K562 (cell line): Measurements from ENCODE around the gene KPNA4. TPM values are rescaled to one million over a fixed set of nuclear protein-coding genes. Genes with fewer than 3 reads are reported as not detected.

ENCODE experiments used
- ILF3 ChIP-seq: fragments of 450-650 bp; IDR thresholded peaks from 2 replicates; pipeline ENCODE4 v1.6.1; 2018; ENCODE audit warnings: antibody characterized with exemption, mild to moderate bottlenecking, moderate library complexity, borderline replicate concordance
- NCOR1 ChIP-seq: fragments of 450-650 bp; IDR thresholded peaks from 2 replicates; pipeline ENCODE4 v1.6.1; 2016; ENCODE audit warnings: mild to moderate bottlenecking, moderate library complexity
- RBFOX2 ChIP-seq: fragments of 200-400 bp; formaldehyde crosslinking; IDR thresholded peaks from 2 replicates; pipeline ENCODE4 v1.6.1; 2017; ENCODE audit warnings: low read depth, mild to moderate bottlenecking, low read length, moderate library complexity
- RBM25 ChIP-seq: fragments of 200-400 bp; formaldehyde crosslinking; IDR thresholded peaks from 2 replicates; pipeline ENCODE4 v1.6.1; 2018; ENCODE audit warnings: low read length, low read depth, moderate library complexity; ENCODE audit not compliant: severe bottlenecking
- RCOR1 ChIP-seq, 2 experiments: IDR thresholded peaks; 2 replicates each; pipeline ENCODE4 v1.6.1; 2012; ENCODE audit warnings: low read depth in 2 of 2, low read length in 2 of 2, borderline replicate concordance in 1 of 2, improper control_type of control experiment in 1 of 2
- RHOXF2B ChIP-seq: fragments of 250-450 bp; sonication (Bioruptor Pico); conservative IDR thresholded peaks from 2 replicates; pipeline ENCODE4 v1.5.1; 2021
- SRF ChIP-seq, 2 experiments: fragments of 250-450, 450-650 bp in 1 of 2; sonication (Bioruptor Pico) in 1 of 2; sonication (generic) in 1 of 2; formaldehyde crosslinking; IDR thresholded peaks; 2 replicates each; pipeline versions ENCODE4 v1.5.0 to v1.5.1; 2020 to 2022; ENCODE audit warnings: mild to moderate bottlenecking in 1 of 2, missing genetic modification reagents in 1 of 2
- TAF1 ChIP-seq: IDR thresholded peaks from 2 replicates; pipeline ENCODE4 v1.6.1; 2011; ENCODE audit warnings: mild to moderate bottlenecking, low read length, moderate library complexity; ENCODE audit not compliant: insufficient read depth, control insufficient read depth, severe bottlenecking; ENCODE audit errors: extremely low read depth
- YY1 ChIP-seq, 3 experiments: IDR thresholded peaks; 2 replicates each; pipeline ENCODE4 v1.6.1; 2011; ENCODE audit warnings: low read length in 2 of 3, mild to moderate bottlenecking in 2 of 3, moderate library complexity in 2 of 3, borderline replicate concordance in 1 of 3, control low read depth in 1 of 3, low read depth in 1 of 3; ENCODE audit not compliant: insufficient read depth in 3 of 3, insufficient replicate concordance in 2 of 3, control insufficient read depth in 1 of 3, insufficient read length in 1 of 3; ENCODE audit errors: extremely low read depth in 1 of 3
- ZBED1 ChIP-seq: IDR thresholded peaks from 2 replicates; pipeline ENCODE4 v1.6.1; 2014
- ZFP30 ChIP-seq: fragments of 250-450 bp; sonication (Bioruptor Pico); IDR thresholded peaks from 2 replicates; pipeline ENCODE4 v1.8.0; 2022; ENCODE audit warnings: moderate library complexity, mild to moderate bottlenecking, inconsistent platforms, borderline replicate concordance
- ZNF140 ChIP-seq: fragments of 250-450 bp; sonication (Bioruptor Pico); IDR thresholded peaks from 2 replicates; pipeline ENCODE4 v1.8.0; 2021; ENCODE audit warnings: moderate library complexity, mild to moderate bottlenecking, inconsistent platforms
- ZNF143 ChIP-seq: sonication (generic); formaldehyde crosslinking; IDR thresholded peaks from 2 replicates; pipeline ENCODE4 v1.9.0; 2022; ENCODE audit warnings: mild to moderate bottlenecking, missing genetic modification reagents
- ZNF232 ChIP-seq: sonication (generic); formaldehyde crosslinking; IDR thresholded peaks from 2 replicates; pipeline ENCODE4 v1.8.0; 2022; ENCODE audit warnings: mild to moderate bottlenecking, missing genetic modification reagents
- ZNF253 ChIP-seq: fragments of 250-450 bp; sonication (Bioruptor Pico); conservative IDR thresholded peaks from 2 replicates; pipeline ENCODE4 v1.6.1; 2021; ENCODE audit warnings: mild to moderate bottlenecking
- polyA plus RNA-seq, 8 experiments: library from polyadenylated mRNA; depleted of rRNA in 4 of 8; stranded (reverse) in 5 of 8; unstranded in 3 of 8; fragments of >200 nt; fragmentation: Nextera tagmentation in 2 of 8; fragmentation: Illumina TruSeq in 1 of 8; extraction: Ambion mirVana in 2 of 8; extraction: Trizol in 1 of 8; gene quantifications; 2 replicates each; pipeline versions ENCODE4 v1.2.1 to v1.2.3, GENCODE V29; 2011 to 2014; ENCODE audit warnings: inconsistent platforms in 1 of 8, missing spikeins in 1 of 8
- total RNA-seq, 7 experiments: library from RNA; depleted of rRNA in 6 of 7; stranded (reverse); fragments of >200 nt in 6 of 7; fragmentation: Illumina TruSeq in 2 of 7; extraction: Trizol in 2 of 7; gene quantifications; 2 replicates each; pipeline versions ENCODE4 v1.2.1 to v1.2.3, GENCODE V29; 2011 to 2021; ENCODE audit warnings: low replicate concordance in 1 of 7
- TF ChIP-seq, protein P1 (sequence below): fragments of 250-450 bp; sonication (Bioruptor Pico); IDR thresholded peaks from 2 replicates; pipeline ENCODE4 v1.4.0; 2020; ENCODE audit warnings: mild to moderate bottlenecking, moderate library complexity, borderline replicate concordance
- TF ChIP-seq, protein P2 (sequence below): IDR thresholded peaks from 2 replicates; pipeline ENCODE4 v1.6.1; 2014; ENCODE audit warnings: antibody characterized with exemption

The KPNA4 gene
- total and polyA plus RNA-seq, 9 of the 15 experiments (the other 6 are each of a cell fraction or from before 2014, with no cell fraction given), result 13.9 to 66.6 (median 34.5) TPM

DNA sequence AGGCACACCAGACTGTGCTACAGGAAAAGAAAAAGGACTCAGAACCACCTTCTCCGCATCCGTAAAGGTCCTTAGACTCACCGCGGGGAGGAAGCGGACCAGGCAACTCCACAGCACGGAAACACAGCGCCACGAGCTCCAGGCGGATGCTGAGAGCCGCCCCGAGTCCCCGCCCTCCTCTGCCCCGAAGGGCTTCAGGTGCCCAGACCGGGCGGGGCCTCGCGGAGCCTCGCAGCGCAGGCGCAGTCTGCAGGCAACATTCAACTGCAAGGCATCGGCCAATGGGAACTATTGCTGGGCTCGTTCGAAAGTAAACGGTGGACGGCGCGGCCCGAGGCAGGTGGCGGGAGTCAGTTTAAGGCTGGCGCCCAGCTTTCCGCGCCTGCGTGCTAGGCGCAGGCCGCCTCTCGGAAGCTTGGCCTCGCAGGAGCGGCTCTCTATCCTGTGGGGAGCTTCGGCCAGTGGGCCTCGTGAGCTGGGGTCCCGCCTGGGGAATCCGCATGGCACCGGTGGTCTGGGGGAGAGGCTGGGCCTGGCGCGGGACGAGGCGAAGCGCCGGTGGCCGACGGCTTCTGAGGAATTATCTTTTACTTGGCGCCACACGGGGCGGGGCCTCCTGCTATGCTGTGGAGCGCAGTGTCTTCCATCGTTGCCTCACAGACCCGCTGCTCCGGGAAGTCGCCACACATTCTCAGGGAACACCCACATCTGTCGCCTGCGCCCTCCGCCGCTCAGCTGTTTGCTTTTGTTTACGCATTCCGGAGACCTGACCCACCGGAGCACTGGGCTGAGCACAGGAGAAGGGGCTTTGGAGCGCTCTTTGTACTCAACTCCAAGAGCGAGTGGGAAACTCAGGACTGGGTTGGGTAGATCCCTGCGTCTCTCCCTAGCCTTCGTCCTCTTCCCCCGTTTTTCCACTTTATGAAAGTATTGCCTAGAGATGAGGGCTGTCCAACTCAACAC lies 115.5 kb downstream of the KPNA4 start, which contains the start of gene TRIM59 (continued):
- TF ChIP-seq YY1 (IDR thresholded peaks at IDR 0.05; ENCODE audit: borderline replicate concordance in 1 of 3, control insufficient read depth in 1 of 3, extremely low read depth in 1 of 3, insufficient read depth in 3 of 3, insufficient read length in 1 of 3, insufficient replicate concordance in 2 of 3, low read depth in 1 of 3, low read length in 2 of 3), result peak in 2 of 3 experiments; percentile 23 to 60
- TF ChIP-seq ZFP30 (CRISPR knock-in tag), result no peak
- TF ChIP-seq ZNF140, result no peak
- peak; percentile 79 for TF ChIP-seq TAF1
- TF ChIP-seq RHOXF2B, result no peak
- no peak for TF ChIP-seq ZBED1
- no peak; a peak in 2 of 4 replicates for TF ChIP-seq RCOR1 (IDR thresholded peaks at IDR 0.05; ENCODE audit: borderline replicate concordance in 1 of 2, low read depth in 2 of 2, low read length in 2 of 2)
- TF ChIP-seq RBFOX2, result peak; percentile 99
- TF ChIP-seq ZNF253 (CRISPR knock-in tag), result no peak
- TF ChIP-seq, protein P1, sequence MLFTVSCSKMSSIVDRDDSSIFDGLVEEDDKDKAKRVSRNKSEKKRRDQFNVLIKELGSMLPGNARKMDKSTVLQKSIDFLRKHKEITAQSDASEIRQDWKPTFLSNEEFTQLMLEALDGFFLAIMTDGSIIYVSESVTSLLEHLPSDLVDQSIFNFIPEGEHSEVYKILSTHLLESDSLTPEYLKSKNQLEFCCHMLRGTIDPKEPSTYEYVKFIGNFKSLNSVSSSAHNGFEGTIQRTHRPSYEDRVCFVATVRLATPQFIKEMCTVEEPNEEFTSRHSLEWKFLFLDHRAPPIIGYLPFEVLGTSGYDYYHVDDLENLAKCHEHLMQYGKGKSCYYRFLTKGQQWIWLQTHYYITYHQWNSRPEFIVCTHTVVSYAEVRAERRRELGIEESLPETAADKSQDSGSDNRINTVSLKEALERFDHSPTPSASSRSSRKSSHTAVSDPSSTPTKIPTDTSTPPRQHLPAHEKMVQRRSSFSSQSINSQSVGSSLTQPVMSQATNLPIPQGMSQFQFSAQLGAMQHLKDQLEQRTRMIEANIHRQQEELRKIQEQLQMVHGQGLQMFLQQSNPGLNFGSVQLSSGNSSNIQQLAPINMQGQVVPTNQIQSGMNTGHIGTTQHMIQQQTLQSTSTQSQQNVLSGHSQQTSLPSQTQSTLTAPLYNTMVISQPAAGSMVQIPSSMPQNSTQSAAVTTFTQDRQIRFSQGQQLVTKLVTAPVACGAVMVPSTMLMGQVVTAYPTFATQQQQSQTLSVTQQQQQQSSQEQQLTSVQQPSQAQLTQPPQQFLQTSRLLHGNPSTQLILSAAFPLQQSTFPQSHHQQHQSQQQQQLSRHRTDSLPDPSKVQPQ, result no peak
- no peak for TF ChIP-seq RBM25
- peak; percentile 88 for TF ChIP-seq ZNF232 (CRISPR knock-in tag)
- TF ChIP-seq SRF (CRISPR knock-in tag; IDR thresholded peaks at IDR 0.05), result peak in 1 of 2 experiments; percentile 77; a peak in 1 of 4 replicates
- peak; percentile 55; the same call in 1 of the 2 replicates for TF ChIP-seq ZNF143 (CRISPR knock-in tag)
- 0 out of 2 replicates have a peak, but pooled peaks have one; percentile 2 for TF ChIP-seq NCOR1
- TF ChIP-seq, protein P2, sequence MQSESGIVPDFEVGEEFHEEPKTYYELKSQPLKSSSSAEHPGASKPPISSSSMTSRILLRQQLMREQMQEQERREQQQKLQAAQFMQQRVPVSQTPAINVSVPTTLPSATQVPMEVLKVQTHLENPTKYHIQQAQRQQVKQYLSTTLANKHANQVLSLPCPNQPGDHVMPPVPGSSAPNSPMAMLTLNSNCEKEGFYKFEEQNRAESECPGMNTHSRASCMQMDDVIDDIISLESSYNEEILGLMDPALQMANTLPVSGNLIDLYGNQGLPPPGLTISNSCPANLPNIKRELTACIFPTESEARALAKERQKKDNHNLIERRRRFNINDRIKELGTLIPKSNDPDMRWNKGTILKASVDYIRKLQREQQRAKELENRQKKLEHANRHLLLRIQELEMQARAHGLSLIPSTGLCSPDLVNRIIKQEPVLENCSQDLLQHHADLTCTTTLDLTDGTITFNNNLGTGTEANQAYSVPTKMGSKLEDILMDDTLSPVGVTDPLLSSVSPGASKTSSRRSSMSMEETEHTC, result peak; percentile 6; the same call in 1 of the 2 replicates
- TF ChIP-seq ILF3, result no peak
